Measurements from ENCODE around the gene DAZAP1. TPM values are rescaled to one million over a fixed set of nuclear protein-coding genes. Genes with fewer than 3 reads are reported as not detected.

DAZAP1 gene
- total and polyA plus RNA-seq, 2 experiments from 2014 or later: 11.0 to 56.6 TPM

GRCh38 chr19:1483131-1483978 lies 76.0 kb downstream of the DAZAP1 start:
- Histone ChIP-seq H3K4me1 (ENCODE audit: insufficient read depth) (no peaks in the 10 kb centered on the region), H3F3A (ENCODE audit: insufficient read depth) (no peaks in the 10 kb centered on the region), H3K4me2 (ENCODE audit: unreplicated experiment) (no peak overlapping the region), H3K9me2 (ENCODE audit: insufficient read depth) (no peaks in the 10 kb centered on the region), H3K9me3 (ENCODE audit: low read depth) (no peaks in the 10 kb centered on the region), H3K27me3 (replicated peaks; ENCODE audit: insufficient read depth) (no peaks in the 10 kb centered on the region), H2AFZ (no peak overlapping the region), H3K27ac (no peak overlapping the region), H3K9ac (no peak overlapping the region), H3K4me3 (no peak overlapping the region), H4K20me1 (ENCODE audit: insufficient read depth) (no peaks in the 10 kb centered on the region), H3K36me3 (ENCODE audit: low read depth) (no peaks in the 10 kb centered on the region), H3K79me2 (ENCODE audit: insufficient read depth) (peaks cover 6% of the 10 kb centered on the region)
- WGBS, 2 experiments (ENCODE audit: low coverage in 1 of 2, low lambda C conversion rate in 2 of 2, missing lambda C conversion rate in 2 of 2): 91 to 92% methylated on average over 37 to 77 of the region's 77 CpGs
- no peak for DNase-seq
- TF ChIP-seq EZH2 (IDR thresholded peaks at IDR 0.05; ENCODE audit: insufficient read depth, poor library complexity, severe bottlenecking): no peak
- no peak for TF ChIP-seq EZH2phosphoT487 (IDR thresholded peaks at IDR 0.05; ENCODE audit: insufficient read depth, low read depth)
- in situ Hi-C loops (cut with MboI): no loop called here

GRCh38 chr19:1483979-1484428 lies 76.6 kb downstream of the DAZAP1 start:
- H3K9me3 ChIP-seq (ENCODE audit: low read depth): no peaks in the 10 kb centered on the region
- H2AFZ ChIP-seq: no peak overlapping the region
- H3K9me2 ChIP-seq (ENCODE audit: insufficient read depth): no peaks in the 10 kb centered on the region
- H4K20me1 ChIP-seq (ENCODE audit: insufficient read depth): no peaks in the 10 kb centered on the region
- H3K4me2 ChIP-seq (ENCODE audit: unreplicated experiment): no peak overlapping the region
- 73 to 83% methylated on average over 16 to 23 of the region's 23 CpGs for WGBS, 2 experiments (ENCODE audit: low coverage in 1 of 2, low lambda C conversion rate in 2 of 2, missing lambda C conversion rate in 2 of 2)
- no peak overlapping the region for H3K9ac ChIP-seq
- no peaks in the 10 kb centered on the region for H3K79me2 ChIP-seq (ENCODE audit: insufficient read depth)
- H3K36me3 ChIP-seq (ENCODE audit: low read depth): no peaks in the 10 kb centered on the region
- no peaks in the 10 kb centered on the region for H3K4me1 ChIP-seq (ENCODE audit: insufficient read depth)
- H3K27me3 ChIP-seq (replicated peaks; ENCODE audit: insufficient read depth): no peaks in the 10 kb centered on the region
- no peak overlapping the region for H3K4me3 ChIP-seq
- no peak overlapping the region for H3K27ac ChIP-seq
- TF ChIP-seq EZH2 (IDR thresholded peaks at IDR 0.05; ENCODE audit: insufficient read depth, poor library complexity, severe bottlenecking) (no peak), EZH2phosphoT487 (IDR thresholded peaks at IDR 0.05; ENCODE audit: insufficient read depth, low read depth) (no peak)
- H3F3A ChIP-seq (ENCODE audit: insufficient read depth): no peaks in the 10 kb centered on the region
- no peak for DNase-seq
- in situ Hi-C loops (cut with MboI): no loop called here

Other genes starting within 250 kb of the DAZAP1 start
- 64.5 and 70.4 TPM in 2 replicates for gene SBNO2, start 233.3 kb upstream of the DAZAP1 start, total RNA-seq (2014; rRNA removed; shearing (Covaris generic))
- 7.5 and 11.9 TPM in 2 replicates for gene SBNO2, start 233.3 kb upstream of the DAZAP1 start, polyA plus RNA-seq (2016; fragmentation: Nextera tagmentation; extraction: Ambion mirVana)
- 64.1 and 66.5 TPM in 2 replicates for gene STK11, start 201.8 kb upstream of the DAZAP1 start, total RNA-seq (2014; rRNA removed; shearing (Covaris generic))
- gene STK11, start 201.8 kb upstream of the DAZAP1 start, polyA plus RNA-seq (2016; fragmentation: Nextera tagmentation; extraction: Ambion mirVana): 4.3 and 4.6 TPM in 2 replicates
- 2.7 and 4.5 TPM in 2 replicates for gene CBARP, start 169.6 kb upstream of the DAZAP1 start, total RNA-seq (2014; rRNA removed; shearing (Covaris generic))
- 0.29 and 0.41 TPM in 2 replicates for gene CBARP, start 169.6 kb upstream of the DAZAP1 start, polyA plus RNA-seq (2016; fragmentation: Nextera tagmentation; extraction: Ambion mirVana)
- gene ATP5F1D, start 165.8 kb upstream of the DAZAP1 start, total RNA-seq (2014; rRNA removed; shearing (Covaris generic)): 27.4 and 38.9 TPM in 2 replicates
- gene ATP5F1D, start 165.8 kb upstream of the DAZAP1 start, polyA plus RNA-seq (2016; fragmentation: Nextera tagmentation; extraction: Ambion mirVana): 287 and 290 TPM in 2 replicates
- 9.4 and 18.5 TPM in 2 replicates for gene MIDN, start 159.0 kb upstream of the DAZAP1 start, total RNA-seq (2014; rRNA removed; shearing (Covaris generic))
- gene MIDN, start 159.0 kb upstream of the DAZAP1 start, polyA plus RNA-seq (2016; fragmentation: Nextera tagmentation; extraction: Ambion mirVana): 3.1 and 4.0 TPM in 2 replicates
- gene CIRBP, start 138.3 kb upstream of the DAZAP1 start, total RNA-seq (2014; rRNA removed; shearing (Covaris generic)): 239 and 392 TPM in 2 replicates
- 163 and 185 TPM in 2 replicates for gene CIRBP, start 138.3 kb upstream of the DAZAP1 start, polyA plus RNA-seq (2016; fragmentation: Nextera tagmentation; extraction: Ambion mirVana)
- gene FAM174C, start 132.1 kb upstream of the DAZAP1 start, total RNA-seq (2014; rRNA removed; shearing (Covaris generic)): 61.5 and 84.5 TPM in 2 replicates
- gene FAM174C, start 132.1 kb upstream of the DAZAP1 start, polyA plus RNA-seq (2016; fragmentation: Nextera tagmentation; extraction: Ambion mirVana): 67.8 and 81.6 TPM in 2 replicates
- not detected in 2 replicates for gene EFNA2, start 121.7 kb upstream of the DAZAP1 start, total RNA-seq (2014; rRNA removed; shearing (Covaris generic))
- gene EFNA2, start 121.7 kb upstream of the DAZAP1 start, polyA plus RNA-seq (2016; fragmentation: Nextera tagmentation; extraction: Ambion mirVana): not detected in 2 replicates
- gene NDUFS7, start 23.7 kb upstream of the DAZAP1 start, total RNA-seq (2014; rRNA removed; shearing (Covaris generic)): 64.1 and 67.1 TPM in 2 replicates
- 173 and 177 TPM in 2 replicates for gene NDUFS7, start 23.7 kb upstream of the DAZAP1 start, polyA plus RNA-seq (2016; fragmentation: Nextera tagmentation; extraction: Ambion mirVana)
- 39.8 and 43.7 TPM in 2 replicates for gene GAMT, start 6.0 kb upstream of the DAZAP1 start, total RNA-seq (2014; rRNA removed; shearing (Covaris generic))
- 40.1 and 43.1 TPM in 2 replicates for gene GAMT, start 6.0 kb upstream of the DAZAP1 start, polyA plus RNA-seq (2016; fragmentation: Nextera tagmentation; extraction: Ambion mirVana)
- 1,256 and 1,289 TPM in 2 replicates for gene RPS15, start 30.8 kb downstream of the DAZAP1 start, total RNA-seq (2014; rRNA removed; shearing (Covaris generic))
- gene RPS15, start 30.8 kb downstream of the DAZAP1 start, polyA plus RNA-seq (2016; fragmentation: Nextera tagmentation; extraction: Ambion mirVana): 921 and 947 TPM in 2 replicates
- gene APC2, start 42.5 kb downstream of the DAZAP1 start, total RNA-seq (2014; rRNA removed; shearing (Covaris generic)): 0.11 TPM in 1 of 2 replicates, not detected in the other
- gene APC2, start 42.5 kb downstream of the DAZAP1 start, polyA plus RNA-seq (2016; fragmentation: Nextera tagmentation; extraction: Ambion mirVana): 0.10 and 0.11 TPM in 2 replicates
- 35.9 and 40.2 TPM in 2 replicates for gene C19orf25, start 71.6 kb downstream of the DAZAP1 start, total RNA-seq (2014; rRNA removed; shearing (Covaris generic))
- 33.2 and 34.7 TPM in 2 replicates for gene C19orf25, start 71.6 kb downstream of the DAZAP1 start, polyA plus RNA-seq (2016; fragmentation: Nextera tagmentation; extraction: Ambion mirVana)
- gene PCSK4, start 82.8 kb downstream of the DAZAP1 start, total RNA-seq (2014; rRNA removed; shearing (Covaris generic)): 0.13 and 0.76 TPM in 2 replicates
- gene PCSK4, start 82.8 kb downstream of the DAZAP1 start, polyA plus RNA-seq (2016; fragmentation: Nextera tagmentation; extraction: Ambion mirVana): 0.28 and 0.43 TPM in 2 replicates
- gene REEP6, start 83.6 kb downstream of the DAZAP1 start, total RNA-seq (2014; rRNA removed; shearing (Covaris generic)): 2.9 and 3.0 TPM in 2 replicates
- 4.0 and 4.3 TPM in 2 replicates for gene REEP6, start 83.6 kb downstream of the DAZAP1 start, polyA plus RNA-seq (2016; fragmentation: Nextera tagmentation; extraction: Ambion mirVana)
- gene ADAMTSL5, start 105.4 kb downstream of the DAZAP1 start, total RNA-seq (2014; rRNA removed; shearing (Covaris generic)): 21.1 and 31.7 TPM in 2 replicates
- 19.3 and 23.3 TPM in 2 replicates for gene ADAMTSL5, start 105.4 kb downstream of the DAZAP1 start, polyA plus RNA-seq (2016; fragmentation: Nextera tagmentation; extraction: Ambion mirVana)
- gene PLK5, start 116.5 kb downstream of the DAZAP1 start, total RNA-seq (2014; rRNA removed; shearing (Covaris generic)): not detected in 2 replicates
- not detected in 2 replicates for gene PLK5, start 116.5 kb downstream of the DAZAP1 start, polyA plus RNA-seq (2016; fragmentation: Nextera tagmentation; extraction: Ambion mirVana)
- 50.3 and 50.6 TPM in 2 replicates for gene MEX3D, start 160.7 kb downstream of the DAZAP1 start, total RNA-seq (2014; rRNA removed; shearing (Covaris generic))
- gene MEX3D, start 160.7 kb downstream of the DAZAP1 start, polyA plus RNA-seq (2016; fragmentation: Nextera tagmentation; extraction: Ambion mirVana): 2.6 and 3.0 TPM in 2 replicates
- gene MBD3, start 185.3 kb downstream of the DAZAP1 start, total RNA-seq (2014; rRNA removed; shearing (Covaris generic)): 134 and 153 TPM in 2 replicates
- gene MBD3, start 185.3 kb downstream of the DAZAP1 start, polyA plus RNA-seq (2016; fragmentation: Nextera tagmentation; extraction: Ambion mirVana): 24.5 and 26.4 TPM in 2 replicates
- 49.3 and 53.0 TPM in 2 replicates for gene UQCR11, start 197.9 kb downstream of the DAZAP1 start, total RNA-seq (2014; rRNA removed; shearing (Covaris generic))
- gene UQCR11, start 197.9 kb downstream of the DAZAP1 start, polyA plus RNA-seq (2016; fragmentation: Nextera tagmentation; extraction: Ambion mirVana): 669 and 684 TPM in 2 replicates
- gene TCF3, start 245.0 kb downstream of the DAZAP1 start, total RNA-seq (2014; rRNA removed; shearing (Covaris generic)): 58.9 and 60.6 TPM in 2 replicates
- gene TCF3, start 245.0 kb downstream of the DAZAP1 start, polyA plus RNA-seq (2016; fragmentation: Nextera tagmentation; extraction: Ambion mirVana): 16.2 and 18.3 TPM in 2 replicates